ENCODE data around the gene MYL11.

Gene MYL11

DNA sequence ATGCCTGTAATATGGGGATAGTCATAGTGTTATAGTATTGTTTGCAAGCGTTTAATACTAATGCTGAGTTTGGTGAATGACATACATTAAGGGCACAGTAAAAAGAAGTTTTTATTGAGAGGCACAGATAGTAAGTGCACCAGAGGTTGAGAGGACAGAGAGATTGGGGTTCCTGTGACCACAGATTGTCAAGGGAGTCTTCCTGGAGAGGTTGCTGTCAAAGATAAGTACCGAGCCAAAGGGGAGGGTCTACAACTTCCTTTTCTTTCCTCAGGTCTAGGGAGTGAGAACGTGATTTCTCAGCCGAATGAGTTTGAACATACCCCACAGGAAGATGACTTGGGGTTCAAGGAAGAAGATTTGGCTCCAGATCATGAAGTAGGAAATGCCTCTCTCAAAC lies 22.5 kb downstream of the MYL11 start:
- DNase-seq: no peak

GRCh38 chr16:30397776-30398660 lies 23.4 kb downstream of the MYL11 start:
- DNase-seq: no peak

- no peak for DNase-seq
Observed at GRCh38 chr16:30398661-30399434, 24.2 kb downstream of the MYL11 start.

- no peak for DNase-seq
Observed at GRCh38 chr16:30399435-30400186, 25.0 kb downstream of the MYL11 start.

DNA sequence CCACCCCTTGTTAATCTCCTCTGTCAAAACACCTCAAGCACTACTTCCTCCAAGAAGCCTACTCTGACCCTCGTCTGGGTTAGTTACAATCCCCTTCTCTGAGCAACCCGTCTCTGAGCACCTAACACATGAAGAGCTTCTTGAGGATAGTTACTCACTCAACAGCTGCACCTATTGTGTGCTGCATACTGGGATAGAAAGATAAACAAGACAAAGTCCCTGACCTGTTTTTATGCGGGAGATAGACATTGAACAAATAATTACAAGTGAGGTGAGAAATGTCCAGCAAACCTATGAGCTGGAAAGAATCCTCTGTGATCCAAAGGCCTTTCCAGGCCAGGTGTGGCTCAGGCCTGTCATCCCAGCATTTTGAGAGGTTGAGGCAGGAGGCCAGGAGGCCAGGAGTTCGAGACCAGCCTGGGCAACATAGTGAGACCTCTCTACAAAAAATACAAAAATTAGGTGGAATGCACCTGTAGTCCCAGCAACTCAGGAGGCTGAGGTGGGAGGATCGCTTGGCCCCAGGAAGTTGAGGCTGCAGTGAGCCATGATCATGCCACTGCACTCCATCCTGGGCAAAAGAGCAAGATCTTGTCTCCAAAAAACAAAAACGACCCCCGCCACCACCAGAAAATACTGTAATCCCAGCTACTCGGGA lies 27.3 kb downstream of the MYL11 start:
- DNase-seq: no peak

GRCh38 chr16:30406795-30407101 lies 32.1 kb downstream of the MYL11 start:
- DNase-seq: no peak

DNA sequence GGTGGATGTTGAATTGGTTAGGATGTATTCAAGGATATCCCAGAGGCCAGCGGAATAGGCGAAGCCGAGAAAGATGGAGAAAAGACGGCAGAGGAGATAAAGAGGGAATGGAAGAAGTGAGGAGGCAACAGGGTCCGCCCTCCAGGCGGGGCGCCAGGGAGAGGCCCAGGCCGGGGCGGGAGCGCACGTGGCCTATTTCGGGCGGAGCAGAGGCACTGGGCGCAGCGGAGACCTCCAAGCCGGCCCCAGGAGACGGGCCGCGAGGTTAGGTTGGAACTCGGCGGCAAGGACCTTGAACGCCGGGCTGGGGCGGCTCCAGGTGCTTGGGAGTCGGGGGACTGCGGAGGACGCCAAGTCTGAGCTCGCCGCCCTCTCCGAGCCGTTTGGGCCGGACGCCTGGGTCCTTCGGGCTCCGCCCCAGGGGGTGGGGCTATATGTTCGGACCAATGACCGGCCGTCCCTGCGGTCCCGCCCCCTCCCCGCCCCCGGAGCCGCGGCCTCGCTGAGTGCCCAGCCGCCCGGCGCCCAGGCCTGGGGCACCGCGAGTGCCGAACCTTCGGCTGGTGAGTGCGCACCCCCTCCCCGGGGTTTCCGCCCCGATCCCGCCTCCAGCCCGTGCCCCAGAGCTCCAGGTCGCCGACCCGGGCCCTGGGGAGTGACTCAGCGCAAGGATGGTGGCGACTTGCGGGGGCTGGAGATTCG lies 32.7 kb downstream of the MYL11 start, which contains the start of gene ZNF771:
Gene ZNF771 (plus strand): TSS at position 505 of the 702 bp plus-strand sequence. CDS start 448 bp downstream, outside the sequence.
- peak; percentile 57 for DNase-seq

- no peak for DNase-seq
Observed at GRCh38 chr16:30407804-30408534, 33.4 kb downstream of the MYL11 start.

DNA sequence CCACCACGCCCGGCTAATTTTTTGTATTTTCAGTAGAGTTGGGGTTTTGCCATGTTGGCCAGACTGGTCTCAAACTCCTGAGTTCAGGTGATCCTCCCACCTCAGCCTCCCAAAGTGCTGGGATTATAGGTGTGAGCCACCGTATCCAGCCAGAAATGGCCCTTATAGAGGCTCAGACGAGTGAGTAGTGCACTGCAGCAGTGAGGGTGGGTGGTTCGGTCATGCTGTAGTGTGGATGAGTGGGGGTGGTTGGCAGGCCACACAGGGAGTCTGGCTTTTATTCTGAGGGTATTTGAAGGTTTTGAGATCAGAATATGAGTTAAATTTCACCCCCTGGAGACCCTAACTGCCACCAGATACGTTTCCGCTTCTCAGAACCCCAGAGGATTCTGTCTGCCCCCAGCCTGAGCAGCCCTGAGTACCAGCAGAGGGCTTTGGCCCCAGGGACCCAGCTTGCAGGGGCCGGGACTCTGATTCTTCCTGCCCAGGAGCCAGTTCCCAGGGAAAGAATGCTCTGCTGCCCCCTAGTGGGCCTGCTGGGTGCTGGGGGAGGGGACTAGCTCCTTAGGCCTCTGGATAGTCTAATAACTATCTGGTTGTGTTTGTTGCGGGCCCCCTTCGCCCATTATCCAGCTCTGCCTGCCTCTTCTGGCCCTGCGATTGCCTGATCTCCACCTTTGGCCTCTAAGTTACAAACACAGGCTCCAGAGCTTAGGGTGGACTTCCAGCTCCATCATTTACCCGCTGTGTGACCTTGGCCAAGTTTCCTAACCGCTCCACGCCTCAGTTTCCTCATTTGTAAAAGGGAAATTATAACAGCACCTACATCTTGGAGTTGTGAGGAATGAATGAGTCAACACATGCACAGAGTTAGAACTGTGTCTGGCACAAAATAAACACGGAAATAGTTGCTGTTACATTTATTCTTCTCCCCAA lies 34.8 kb downstream of the MYL11 start:
- DNase-seq: peak; percentile 69

DNA sequence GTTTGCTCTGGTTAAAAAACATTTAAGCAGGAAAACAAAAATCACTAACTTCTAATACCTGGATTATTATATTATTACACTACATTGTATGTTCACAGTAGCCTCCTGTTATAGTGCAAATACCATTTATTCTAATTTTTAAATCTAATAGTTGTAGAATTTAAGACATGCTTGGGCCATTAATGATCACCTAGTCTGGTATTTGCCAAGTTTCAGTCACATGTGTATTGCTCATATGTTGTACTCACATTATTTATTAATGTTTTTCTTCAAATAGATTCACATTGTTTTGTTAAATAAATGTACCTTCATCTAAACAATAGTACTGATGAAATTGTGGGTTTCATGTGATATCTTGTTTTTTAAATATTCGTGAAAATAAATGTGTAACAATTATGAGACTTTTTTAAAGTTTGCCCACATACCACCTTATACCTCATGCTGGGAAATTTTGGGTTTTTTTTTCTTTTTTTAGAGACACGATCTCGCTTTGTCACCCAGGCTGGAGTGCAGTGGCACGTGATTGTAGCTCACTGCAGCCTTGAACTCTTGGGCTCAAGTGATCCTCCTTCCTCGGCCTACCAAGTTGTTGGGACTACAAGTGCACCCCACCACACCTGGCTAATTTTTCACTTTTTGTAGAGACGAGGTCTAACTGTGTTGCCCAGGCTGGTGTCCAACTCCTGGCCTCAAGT lies 38.7 kb downstream of the MYL11 start:
- DNase-seq: no peak

- DNase-seq: no peak
Observed at GRCh38 chr16:30414159-30414558, 39.6 kb downstream of the MYL11 start.

DNA sequence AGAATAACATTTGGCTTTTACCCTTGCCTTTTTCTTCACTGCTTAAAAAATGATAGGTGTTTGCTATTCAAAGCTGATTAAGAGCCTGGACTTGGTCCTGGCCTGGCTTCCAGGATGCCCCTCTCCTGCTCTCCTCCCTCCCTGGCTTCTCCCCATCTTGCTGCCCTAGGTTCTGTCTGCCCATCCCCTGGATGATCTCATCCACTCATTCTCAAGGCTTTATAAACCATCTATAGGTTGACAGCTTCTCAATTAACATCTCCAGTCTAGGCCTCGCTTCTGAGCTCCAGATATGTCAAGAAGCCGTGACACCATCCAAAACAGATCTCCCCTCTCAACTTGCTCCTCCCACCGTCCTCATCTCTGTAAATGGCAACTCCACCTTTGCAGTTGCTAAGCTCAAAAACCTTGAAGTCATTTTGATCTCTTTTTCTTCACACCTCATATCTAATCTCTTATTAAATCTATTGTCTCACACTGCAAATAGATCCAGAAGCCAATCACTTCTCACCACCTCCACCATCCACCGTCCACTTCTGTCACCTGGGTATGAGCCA lies 41.5 kb downstream of the MYL11 start:
- DNase-seq: no peak

DNA sequence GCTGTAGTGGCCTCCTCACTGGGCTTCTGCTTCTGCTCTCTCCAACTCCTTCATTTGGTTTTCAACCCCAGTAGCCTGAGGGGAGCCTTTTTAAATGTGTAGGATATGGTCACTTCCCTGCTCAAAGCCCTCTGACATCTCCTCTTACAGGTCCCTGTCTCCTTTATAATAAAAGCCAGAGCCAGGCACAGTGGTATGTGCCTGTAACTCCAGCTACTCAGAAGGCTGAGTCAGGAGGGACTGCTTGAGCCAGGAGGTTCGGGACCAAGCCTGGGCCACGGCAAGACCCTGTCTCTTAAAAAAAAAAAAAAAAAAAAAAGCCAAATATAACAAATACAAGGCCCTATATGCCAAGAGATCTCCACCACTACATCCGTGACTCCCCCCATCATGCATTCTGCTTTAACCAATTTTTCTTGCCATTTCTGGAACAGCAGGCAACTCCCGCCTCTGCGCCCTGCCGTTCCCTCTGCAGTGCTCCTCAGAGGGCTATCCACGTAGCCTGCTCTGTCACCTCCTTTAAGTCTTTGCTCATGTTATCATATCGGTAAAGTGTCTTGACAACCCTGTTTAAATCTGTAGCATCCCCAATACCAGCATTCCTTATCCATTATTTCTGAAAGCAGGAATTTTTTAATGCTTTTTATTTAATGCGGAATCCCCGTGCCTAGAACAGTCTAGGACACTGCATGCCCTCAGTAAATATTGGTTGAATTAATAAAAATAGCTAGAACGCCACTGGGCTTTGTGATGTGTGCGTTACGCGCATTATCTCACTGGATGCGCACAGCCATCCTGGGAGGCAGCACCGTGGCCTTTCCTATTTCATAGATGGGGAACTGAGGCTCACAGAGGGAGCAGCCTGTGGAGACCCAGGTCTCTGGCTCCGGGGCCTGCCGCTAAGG lies 42.3 kb downstream of the MYL11 start:
- no peak for DNase-seq

- peak; percentile 85 for DNase-seq
Observed at GRCh38 chr16:30417529-30418349, 43.1 kb downstream of the MYL11 start.

GRCh38 chr16:30418350-30419181 lies 44.0 kb downstream of the MYL11 start:
- no peak for DNase-seq

DNA sequence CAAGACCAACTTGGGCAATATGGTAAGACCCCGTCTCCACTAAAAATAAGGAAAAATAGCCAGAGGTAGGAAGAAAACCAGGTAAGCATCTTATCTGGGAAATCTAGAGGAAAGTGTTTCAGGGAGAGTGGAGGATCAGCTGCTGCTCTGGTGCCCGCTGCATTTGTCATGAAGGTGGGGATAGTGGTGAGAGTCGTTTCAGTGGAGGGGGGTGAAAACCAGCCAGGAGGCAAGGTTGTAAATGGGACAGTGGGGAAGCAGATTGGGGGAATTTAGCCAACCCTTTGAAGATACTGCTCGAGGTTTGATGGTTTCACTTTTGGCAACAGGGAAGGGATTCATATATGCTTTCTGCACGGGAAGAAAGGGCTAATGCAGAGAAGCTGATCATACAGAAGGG lies 46.4 kb downstream of the MYL11 start:
- DNase-seq: no peak

All from NCI-H1048 (cell line).